NCI-H1417 treated with DMSO at 0.1 percent for 48 hours (cell line): ENCODE measurements around the gene DUXA.

Experiments used
- DNase-seq: peaks from one replicate; lab custom pipeline; 2025; lab: John Stamatoyannopoulos, UW

The DUXA gene

GRCh38 chr19:57105976-57106721, 61.1 kb downstream of the DUXA start:
- no peak for DNase-seq
